SIG-M5 (cell line): ENCODE data around the gene EGFL8.
"Not testable (repeated sequence)": the region's sequence is repeated elsewhere in the genome, so short reads cannot be mapped to it uniquely, and the experiment has no call there.

Experiments used
- DNase-seq: peaks from one replicate; lab custom pipeline; 2025; lab: John Stamatoyannopoulos, UW

The EGFL8 gene

GRCh38 chr6:32196682-32197616 is 32.6 kb downstream of the EGFL8 start:
- DNase-seq = no peak

GRCh38 chr6:32198345-32198696 is 33.9 kb downstream of the EGFL8 start:
- DNase-seq = no peak

GRCh38 chr6:32198866-32199265 is 34.5 kb downstream of the EGFL8 start:
- no peak for DNase-seq

GRCh38 chr6:32200711-32201475 is 36.5 kb downstream of the EGFL8 start:
- no peak for DNase-seq

- DNase-seq = no peak
Observed at GRCh38 chr6:32202186-32202585, 37.8 kb downstream of the EGFL8 start.

GRCh38 chr6:32203426-32204267 is 39.3 kb downstream of the EGFL8 start:
- no peak for DNase-seq

GRCh38 chr6:32204268-32204715 is 39.9 kb downstream of the EGFL8 start:
- DNase-seq = no peak

GRCh38 chr6:32208996-32209395 is 44.6 kb downstream of the EGFL8 start:
- no peak for DNase-seq

- DNase-seq = no peak
Observed at GRCh38 chr6:32210191-32210601, 45.8 kb downstream of the EGFL8 start.

- not testable (repeated sequence) for DNase-seq
Observed at GRCh38 chr6:32211432-32211831, 47.0 kb downstream of the EGFL8 start.

GRCh38 chr6:32212076-32212760 is 47.8 kb downstream of the EGFL8 start:
- no peak for DNase-seq

GRCh38 chr6:32213649-32214048 is 49.3 kb downstream of the EGFL8 start:
- no peak for DNase-seq

- no peak for DNase-seq
Observed at GRCh38 chr6:32214126-32214525, 49.7 kb downstream of the EGFL8 start.

GRCh38 chr6:32215617-32216016 is 51.2 kb downstream of the EGFL8 start:
- no peak for DNase-seq

- DNase-seq = no peak
Observed at GRCh38 chr6:32216285-32216684, 51.9 kb downstream of the EGFL8 start.

- DNase-seq = no peak
Observed at GRCh38 chr6:32216998-32217397, 52.6 kb downstream of the EGFL8 start.
